Peyer's patch (tissue), 4 donors: Measurements from ENCODE around the gene LPIN1.

Experiments used
- POLR2A ChIP-seq, 2 donors: fragments of 450-650 bp; IDR thresholded peaks; one replicate each; pipeline ENCODE4 v1.5.1; 2017; ENCODE audit warnings: antibody characterized with exemption in 2 of 2, mild to moderate bottlenecking in 2 of 2, moderate library complexity in 2 of 2
- TF ChIP-seq, protein P1 (sequence below), 6 experiments: fragments of 450-650 bp in 4 of 6; fragments of 200-600 bp in 2 of 6; sonication (generic) in 1 of 6; IDR thresholded peaks; one replicate each; pipeline ENCODE4 v1.5.1; 2017 to 2019; ENCODE audit warnings: antibody characterized with exemption in 6 of 6, mild to moderate bottlenecking in 3 of 6, moderate library complexity in 1 of 6

DNA sequence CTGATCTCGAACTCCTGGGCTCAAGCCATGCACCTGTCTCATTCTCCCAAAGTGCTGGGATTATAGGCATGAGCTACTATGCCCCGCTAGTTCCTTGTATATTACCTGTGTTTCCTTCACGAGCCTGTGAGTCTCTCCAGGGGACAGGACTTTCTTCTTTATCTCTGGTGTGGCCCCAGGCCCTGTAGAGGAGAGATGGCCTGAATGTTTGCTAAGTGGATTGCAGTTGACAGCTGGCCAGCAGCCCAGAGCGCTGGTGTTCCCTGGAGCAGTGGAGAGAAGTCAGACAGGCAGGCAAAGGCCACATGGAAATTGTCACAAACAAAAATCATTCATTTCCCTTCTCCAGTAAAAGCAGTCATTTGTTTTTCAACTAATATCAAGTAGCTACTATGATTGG lies 17.9 kb downstream of the LPIN1 start:
- TF ChIP-seq, protein P1, sequence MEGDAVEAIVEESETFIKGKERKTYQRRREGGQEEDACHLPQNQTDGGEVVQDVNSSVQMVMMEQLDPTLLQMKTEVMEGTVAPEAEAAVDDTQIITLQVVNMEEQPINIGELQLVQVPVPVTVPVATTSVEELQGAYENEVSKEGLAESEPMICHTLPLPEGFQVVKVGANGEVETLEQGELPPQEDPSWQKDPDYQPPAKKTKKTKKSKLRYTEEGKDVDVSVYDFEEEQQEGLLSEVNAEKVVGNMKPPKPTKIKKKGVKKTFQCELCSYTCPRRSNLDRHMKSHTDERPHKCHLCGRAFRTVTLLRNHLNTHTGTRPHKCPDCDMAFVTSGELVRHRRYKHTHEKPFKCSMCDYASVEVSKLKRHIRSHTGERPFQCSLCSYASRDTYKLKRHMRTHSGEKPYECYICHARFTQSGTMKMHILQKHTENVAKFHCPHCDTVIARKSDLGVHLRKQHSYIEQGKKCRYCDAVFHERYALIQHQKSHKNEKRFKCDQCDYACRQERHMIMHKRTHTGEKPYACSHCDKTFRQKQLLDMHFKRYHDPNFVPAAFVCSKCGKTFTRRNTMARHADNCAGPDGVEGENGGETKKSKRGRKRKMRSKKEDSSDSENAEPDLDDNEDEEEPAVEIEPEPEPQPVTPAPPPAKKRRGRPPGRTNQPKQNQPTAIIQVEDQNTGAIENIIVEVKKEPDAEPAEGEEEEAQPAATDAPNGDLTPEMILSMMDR (IDR thresholded peaks at IDR 0.05): no peak
- TF ChIP-seq POLR2A (IDR thresholded peaks at IDR 0.05): no peak
